HG02943 (cell line): ENCODE results near the gene LRTM2.

Experiments used
- ATAC-seq: cut with Tn5 transposase; IDR thresholded peaks from one replicate; pipeline ENCODE4 v1.9.1; 2021; ENCODE audit warnings: mild to moderate bottlenecking, low read depth, moderate library complexity; ENCODE audit not compliant: unreplicated experiment

LRTM2 gene

DNA sequence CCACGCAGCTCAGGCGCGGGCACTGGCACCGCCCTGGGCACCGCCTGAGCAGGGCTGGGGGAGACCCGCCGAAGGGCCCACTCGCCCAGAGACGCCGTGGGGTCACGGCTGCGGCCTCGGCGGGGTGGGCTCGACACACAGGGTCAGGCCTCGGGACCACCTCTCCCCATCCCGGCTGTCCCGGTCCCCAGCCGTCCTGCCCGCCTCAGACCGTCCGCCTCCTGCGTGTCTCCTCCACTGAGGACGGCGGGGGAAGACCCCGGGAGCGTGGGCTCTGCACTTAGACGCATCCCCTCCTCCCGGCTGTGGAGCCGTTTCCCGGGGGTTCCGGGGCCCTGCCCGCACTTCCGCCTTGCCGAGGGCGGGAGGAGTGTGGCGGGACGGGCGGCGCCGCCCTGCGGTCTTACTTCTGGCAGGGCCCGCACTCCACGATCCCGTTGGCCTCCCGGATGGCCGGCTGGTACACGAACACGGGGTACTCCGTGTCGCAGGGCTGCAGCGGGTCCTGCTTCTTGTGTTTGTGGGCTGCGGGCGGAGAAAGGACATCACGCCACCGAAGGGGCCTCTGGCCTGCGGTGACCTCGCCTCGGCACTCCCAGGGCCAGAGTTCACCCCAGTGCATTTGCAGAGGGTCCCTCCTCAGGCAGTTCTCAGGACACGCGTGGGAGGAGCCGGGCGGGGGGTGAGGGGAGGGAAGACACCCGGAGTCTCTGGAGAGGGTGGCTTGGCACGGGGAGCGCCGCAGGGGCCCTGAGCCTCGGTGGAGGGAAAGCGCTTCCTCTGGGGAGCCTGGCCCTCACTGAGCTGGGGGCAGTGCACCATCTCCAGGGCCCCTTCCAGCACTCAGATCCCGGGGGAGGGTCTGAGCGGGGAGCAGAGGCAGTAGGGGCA lies 23.1 kb upstream of the LRTM2 start:
- ATAC-seq: peak; percentile 9

DNA sequence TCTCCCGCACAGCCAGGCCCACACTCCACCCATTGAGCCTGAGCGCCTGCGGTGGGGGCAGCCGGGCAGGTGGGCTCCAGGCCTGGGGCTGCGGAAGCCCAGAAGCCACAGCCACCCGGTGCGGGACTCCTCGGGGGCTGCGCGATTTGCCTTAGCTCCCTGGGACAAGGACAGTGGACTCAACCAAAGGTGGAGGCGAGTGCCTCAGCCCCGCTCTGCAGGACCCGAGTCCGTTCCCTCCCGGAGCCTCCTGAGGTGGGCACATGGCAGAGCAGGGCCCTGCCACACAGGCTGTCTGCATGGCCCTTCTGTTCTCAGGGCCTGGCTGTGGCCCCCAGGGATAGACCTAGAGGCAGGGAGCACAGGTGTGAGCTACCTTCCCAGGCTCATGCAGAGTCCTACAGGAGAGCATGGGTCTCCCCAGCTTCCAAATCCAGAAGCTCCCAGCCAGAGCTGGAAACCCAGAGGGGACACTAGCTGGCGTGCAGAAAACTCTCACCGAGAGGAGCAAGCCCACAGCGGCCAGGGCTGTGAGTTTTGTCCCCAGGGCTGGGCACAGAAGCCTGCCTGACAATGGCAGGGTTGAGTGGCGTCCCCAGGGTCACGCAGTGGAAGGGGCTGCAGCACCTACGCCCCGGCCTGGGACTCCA lies 22.2 kb upstream of the LRTM2 start:
- ATAC-seq: no peak

DNA sequence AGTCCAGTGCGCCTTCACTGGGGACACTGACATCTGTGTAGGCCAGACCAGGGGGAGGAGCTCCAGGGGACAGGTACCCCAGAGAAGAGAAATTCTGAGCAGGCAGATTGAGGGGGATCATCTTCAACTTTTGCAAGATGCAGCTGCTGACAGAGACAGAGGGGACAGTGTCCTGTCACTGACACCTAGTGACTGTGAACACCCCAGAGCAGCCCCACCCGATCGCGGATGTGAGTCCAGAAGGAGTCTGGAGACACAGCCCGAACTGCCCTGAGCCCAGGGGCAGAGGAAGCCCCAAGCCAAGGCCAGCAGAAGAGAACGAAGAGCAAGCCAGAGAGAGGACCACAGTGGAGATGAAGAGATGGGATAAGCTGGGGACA lies 21.7 kb upstream of the LRTM2 start:
- no peak for ATAC-seq

DNA sequence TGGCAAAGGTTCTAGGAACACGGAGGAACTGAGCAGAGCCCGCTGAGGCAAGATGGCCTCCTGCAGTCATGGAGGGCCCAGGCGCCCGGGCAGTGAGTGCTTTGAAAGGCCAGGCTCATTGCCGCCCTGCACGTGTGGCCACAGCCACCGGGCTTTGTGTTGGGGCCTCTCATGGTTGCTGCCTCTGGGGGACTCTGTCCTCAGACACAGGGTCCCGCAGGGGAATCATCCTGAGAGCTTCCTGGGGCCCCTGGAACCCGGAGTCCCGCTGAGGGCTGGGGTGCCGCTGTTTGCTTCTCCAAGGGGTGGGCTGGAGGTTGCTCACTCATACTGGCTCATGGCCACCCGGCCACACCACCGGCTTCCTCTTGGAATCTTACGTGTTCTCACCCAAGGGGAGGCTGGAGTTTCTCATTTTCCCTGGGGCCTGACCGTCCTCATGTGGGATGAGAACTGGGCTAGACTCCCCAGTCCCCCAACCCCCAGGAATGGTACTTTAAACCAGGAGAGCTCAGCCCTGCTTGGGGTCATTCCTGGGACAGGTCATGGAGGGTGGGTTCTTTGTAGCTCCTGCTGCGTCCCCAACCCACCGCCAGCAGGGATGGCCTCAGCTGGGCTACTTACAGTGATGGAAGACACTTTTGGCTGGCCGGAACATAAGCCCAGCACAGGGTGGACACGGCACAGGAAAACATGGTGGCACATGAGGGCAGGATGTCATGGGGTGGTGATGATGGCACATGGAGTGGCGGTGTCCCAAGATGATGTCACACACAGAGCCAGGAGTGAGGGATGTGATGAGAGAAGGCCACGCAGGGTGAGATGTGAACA lies 21.1 kb upstream of the LRTM2 start:
- ATAC-seq: no peak

DNA sequence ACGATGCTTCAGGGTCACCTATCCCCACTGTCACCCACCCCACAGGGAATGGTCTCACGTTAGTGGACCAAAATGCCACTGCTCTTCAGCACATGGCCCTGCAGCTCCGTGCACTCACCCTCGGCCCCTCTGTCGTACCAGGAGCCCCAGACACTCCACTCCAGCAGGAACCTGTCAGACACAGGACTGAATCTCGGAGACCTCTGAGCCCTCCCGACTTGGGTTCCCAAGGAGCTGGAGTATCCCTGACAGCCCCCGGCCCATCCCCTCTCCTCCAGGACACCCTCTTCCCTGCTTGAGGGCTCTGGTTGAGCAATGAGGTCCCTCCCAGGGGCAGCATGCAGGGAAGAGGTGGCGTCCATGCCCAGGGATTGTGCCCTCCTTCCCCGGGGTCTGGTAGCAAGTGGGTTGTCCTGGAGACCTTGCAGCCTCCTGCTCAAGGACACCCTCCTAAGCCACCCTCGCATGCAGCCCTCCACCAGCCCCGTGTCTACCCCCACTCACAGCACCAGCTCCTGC lies 20.4 kb upstream of the LRTM2 start:
- ATAC-seq: no peak

DNA sequence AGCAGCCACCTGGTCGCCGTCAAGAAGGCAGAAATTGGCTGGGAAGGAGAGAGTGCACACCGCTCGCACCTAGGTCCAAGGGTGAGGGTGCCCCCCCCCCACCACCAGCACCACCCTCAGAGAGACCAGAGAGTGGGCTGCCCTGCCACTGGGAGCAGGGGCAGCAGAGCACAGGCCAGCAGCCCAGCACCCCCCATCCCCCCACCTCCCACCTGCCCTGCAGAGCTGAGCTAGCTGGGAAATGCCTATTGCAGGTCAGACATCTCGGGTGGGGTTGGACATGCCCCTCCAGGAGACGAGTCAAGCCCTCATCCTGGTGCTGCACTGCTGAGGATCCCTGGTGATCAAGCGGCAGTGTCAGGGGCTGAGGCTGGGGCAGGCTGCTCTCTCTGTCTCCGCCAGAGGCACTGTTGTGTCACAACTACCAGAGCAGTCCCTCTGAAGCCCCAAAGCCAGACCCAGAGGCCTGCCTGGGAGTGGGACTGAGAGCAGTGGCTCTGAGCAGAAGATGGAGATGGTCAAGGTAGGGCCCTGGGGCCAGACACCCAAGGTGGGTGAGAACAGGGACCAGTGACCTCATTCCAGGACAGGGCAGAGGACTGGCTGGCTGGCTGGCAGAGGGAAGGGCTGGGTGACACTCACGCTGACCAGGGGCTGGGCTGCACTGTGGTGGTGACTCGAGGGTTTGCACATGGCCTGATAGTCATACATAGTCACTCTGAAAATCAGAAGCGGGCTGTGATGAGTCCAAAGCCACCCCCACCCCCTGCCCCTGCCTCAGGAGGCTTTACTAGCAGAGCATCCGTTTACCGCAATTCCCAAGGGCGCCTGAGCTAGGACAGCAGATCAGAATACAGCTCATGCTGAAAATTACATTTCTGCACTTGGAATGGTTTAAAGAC lies 19.7 kb upstream of the LRTM2 start:
- no peak for ATAC-seq

DNA sequence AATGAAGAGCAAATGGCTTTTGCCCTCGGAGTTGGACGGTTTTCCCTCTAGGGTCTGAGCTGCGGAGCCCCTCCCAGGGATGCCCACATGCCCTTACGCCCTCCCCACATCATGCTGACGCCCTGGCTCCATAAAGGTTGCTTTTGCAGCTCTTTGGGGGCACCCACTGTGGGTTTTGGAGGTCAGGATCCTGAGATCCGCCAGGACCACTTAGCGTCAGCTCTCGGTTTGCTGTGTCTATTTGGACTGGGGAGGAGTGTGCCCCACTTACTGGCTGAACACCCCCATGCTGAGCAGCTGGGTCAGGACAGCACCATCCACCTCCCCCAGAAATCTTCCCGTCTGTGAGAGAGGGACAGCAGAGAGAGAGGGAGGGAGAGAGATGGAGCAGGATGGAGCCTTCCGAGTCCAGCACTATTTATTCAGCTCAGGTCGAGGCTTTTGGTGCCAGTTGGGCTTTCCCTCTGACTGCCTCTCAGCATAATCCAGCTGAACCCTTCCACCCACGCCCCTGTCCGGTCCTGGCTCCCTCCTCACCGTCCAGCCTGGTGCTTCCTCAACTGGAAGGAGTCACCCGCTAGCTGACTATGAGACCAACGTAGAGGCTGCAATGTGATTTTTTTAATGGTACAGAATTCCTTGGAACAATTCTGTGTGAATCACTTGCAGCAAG lies 18.9 kb upstream of the LRTM2 start:
- ATAC-seq: no peak

DNA sequence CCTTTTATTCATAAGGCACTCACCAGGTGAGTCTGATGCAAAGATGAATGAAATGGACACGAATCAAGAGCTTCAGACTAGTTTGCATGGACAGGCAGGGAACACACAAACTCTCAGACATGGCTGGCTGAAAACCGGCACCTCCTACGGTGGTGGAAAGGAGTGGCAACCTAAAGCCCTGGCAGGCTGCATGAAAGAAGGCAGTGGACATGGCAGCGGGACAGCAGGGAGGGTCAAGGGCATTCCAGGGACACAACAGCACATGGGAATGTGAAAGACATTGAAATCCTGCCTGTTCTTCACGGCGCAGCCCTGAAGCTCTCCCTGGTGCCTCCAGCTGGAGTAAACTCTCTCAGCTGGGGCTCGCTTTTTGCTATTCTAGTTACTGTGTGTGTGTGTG lies 16.6 kb upstream of the LRTM2 start:
- no peak for ATAC-seq

DNA sequence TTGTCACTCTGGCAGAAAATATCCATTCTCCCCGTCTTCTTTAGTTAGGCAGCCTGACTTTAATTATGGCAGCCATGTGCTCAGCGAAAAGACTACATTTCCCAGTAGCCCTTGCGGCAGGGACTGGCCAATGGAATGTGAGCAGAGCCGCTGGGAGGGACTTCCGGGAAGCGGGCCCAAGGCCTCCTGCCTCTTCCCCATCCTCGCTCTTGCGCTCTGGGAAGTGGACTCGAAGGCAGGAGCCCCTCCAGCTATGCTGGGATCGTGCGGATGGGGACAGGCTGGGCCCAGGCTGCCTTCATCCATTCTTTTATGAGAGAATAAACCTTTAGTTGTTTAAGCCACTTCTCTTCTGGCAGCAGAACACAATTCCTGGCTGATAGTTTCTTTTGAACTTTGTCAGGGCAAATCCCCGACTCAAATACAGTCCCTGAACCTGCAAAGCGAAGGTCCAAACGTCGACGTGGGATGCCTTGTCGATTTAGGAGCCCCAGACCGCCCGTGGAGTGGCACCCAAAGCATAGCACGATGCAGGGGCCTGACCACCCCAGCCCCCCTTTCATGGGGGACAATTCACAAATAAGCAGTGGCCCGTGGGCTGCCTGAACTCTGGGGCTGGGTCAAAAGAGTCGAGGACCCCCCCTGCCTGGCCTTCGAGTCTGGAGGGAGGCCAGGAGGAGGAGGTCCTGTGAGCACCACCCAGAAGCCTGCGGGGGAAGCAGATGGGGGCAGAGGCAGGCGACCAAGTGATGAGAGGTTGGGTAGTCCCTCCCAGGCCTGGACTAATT lies 15.6 kb upstream of the LRTM2 start:
- ATAC-seq: peak; percentile 90

DNA sequence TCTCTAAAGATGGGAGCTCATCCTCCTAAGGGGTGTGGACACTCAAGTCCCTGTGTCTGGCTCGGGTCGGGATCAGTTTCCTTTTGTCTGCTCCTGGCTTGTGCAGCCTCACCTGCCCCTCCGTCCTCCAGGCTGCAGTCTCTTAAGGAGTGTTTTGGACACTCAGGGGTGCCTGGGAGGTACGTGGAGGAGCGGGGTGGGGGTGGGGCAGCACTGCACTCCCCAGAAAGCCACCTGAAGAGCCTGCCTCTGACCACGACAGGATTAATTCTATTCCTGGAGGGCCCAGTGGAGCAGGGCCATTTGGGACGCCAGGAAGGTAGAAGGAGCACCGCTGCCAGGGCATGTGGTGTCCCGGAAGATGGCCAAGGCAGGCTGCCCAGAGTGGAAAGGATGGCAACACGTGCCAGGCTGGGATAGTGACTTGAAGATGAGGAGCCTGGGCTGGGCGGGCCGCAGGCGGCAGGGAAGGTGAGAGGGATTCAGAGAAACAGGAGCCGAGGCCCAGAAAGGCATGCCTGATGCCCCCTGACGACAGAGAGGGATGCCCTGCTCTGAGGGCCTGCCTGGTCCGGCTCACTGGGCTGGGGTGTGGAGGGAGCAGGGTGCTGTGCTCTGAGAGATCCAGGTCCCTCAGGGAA lies 14.8 kb upstream of the LRTM2 start:
- ATAC-seq: no peak

DNA sequence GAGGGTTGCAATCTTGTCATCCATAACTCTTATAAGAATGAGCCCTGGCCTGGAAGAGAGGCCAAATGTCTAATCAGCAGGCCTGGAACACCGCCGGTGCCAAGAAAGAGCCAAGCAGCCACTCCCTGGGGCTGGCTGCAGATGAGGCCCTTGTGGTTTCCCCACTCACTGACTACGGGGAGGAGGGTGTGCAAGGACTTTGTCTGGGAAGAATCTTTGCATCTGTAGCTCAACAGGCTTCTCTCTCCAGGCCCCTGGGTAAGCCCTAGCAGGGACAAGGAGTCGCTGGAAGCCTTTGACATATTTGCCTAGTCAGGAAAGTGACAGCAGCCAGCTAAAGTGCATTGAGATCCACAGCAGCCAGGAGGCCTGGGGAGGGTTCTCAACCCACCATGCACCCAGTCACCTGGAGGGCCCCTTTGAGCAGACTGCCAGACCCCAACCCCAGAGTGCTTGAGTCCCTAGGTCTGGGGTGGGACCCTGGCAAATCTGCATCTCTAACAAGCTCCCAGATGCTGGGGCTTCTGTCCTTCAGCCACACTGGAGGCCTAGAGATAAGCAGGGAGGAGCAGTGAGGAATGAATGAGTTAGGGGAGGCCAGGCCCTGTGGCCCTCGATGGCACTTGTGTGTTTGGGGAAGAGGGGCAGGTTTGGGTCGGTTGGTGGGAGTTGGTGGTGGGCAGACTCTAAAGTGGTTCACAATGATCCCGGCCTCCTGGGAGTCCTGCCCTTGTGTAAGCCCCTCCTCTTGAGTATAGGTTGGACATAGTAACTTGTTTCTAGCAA lies 13.9 kb upstream of the LRTM2 start:
- no peak for ATAC-seq

DNA sequence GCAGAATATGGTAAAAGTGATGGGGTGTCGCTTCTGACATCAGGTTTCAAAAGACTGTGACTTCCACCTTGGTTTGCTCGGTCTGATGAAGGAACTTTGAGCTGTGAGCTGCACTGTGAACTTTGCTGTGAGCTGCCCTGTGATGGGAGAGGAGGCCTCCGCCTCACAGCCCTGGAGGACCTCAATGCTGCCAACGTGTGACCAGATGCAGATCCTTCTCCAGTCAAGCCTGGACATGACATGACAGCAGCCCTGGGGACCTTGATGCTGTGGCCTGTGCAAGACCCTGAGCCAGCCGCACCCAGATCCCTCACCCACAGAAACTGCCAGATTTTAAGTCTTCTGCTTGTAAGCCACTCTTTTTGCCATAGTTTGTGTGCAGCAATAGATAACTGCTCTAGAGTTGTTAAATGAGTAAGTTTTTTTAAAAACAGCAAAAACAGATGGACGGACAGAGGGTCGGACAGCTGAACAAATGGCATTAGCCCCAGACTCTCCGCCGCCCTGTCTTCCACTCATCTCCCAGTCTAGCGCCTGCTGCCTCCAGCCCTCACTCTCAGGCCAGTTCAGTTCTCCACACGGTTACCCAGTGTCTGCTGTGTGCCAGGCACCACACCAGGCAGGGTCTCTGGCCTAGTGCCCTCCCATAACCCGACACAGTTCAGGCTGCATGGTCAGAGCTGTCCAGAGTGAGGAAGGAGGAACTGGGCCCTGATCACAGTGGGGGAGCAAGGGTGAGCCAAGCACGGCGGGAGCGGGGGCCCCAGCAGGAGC lies 13.1 kb upstream of the LRTM2 start:
- no peak for ATAC-seq

DNA sequence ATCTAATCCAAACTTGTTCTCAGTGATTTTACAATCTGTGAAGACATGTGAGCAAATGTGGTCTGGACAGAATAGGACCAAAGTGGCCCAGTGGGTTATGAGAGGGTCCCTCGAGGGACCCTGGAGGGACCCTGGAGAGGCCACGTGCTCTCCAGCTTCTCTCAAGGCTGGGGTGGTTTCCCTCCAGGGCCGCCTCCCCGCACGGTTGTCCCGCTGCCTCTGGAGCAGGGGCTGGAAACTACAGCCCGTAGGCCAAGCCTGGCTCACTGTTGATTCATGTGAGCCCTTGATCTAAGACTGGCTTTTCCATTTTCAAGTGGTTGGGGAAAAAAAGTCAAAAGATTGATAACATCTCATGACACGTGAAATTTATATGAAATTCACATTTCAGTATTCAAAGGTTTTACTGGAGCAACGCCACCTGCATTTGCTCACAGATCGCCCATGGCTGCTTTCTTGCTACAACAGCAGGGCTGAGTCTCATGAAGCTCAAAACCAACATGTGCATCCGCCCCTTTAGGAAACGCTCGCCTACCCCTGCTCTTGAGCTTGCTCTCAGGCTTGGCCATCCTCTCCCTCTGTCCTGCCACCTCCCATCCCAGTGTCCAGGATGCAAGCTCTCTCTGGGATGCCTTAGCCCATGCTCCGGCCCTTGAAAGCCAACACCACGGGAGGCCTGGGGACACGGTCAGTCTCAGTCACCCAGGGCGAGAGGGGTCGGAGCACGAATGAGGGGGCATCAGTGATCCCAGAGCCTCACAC lies 12.1 kb upstream of the LRTM2 start:
- no peak for ATAC-seq

DNA sequence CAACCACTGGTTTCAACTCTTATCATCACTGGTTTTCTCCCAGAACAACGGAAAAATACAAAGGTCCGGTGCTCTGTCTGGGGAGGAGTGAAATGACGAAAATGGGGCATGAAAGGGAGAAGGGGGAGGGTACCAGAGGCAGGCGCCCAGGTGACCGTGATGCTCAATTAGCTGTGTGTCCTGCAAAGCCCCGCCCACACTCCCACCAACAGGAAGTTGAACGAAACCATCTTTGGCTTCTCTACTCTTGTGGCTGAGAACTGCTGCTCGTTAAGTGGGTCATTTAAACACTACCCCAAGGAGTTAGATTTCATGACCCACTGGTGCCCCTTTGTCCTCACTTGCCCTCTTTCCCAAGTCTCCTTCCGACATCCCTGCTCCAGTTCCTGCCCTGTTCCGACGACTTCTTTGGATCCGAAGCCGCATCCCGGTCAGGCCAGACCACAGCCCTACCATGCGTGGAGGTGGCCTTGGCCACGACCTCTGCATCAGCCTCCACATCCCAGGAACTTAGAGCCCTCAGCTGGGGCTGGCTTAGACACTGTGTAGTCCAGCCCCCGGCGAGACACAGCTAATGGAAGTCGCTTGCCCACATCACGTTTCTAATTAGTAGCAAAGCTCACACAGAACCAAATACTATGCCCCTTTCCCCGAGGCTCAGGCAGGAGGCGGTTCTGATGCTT lies 11.4 kb upstream of the LRTM2 start:
- no peak for ATAC-seq

DNA sequence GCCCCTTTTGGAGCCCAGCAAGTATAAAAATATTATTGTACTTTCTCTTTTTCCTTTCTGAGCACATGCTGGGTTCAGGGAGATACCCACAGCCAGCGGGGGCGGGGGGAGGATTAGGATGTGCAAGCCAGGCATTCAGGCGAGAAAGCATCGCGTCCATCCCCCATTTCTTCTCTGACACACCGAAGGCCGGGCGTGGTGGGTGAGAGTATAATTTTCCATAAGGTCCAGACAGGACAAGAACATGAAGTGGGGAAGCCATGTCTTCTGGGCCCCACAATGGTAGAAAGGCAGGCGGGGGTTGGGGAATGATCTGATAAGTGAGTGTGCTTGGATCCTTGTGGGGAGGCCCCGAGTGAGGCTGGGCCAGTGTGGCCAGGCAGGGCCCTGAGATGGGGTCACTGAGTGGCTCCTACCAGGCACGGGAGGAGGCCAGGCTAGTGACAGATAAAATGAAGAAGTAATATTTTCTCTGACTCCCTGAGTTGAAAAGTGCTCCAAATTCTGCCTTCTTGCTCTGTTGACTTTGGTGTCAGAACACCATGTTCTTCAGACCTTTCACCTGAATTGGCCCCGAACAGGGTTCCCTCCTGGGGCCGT lies 10.7 kb upstream of the LRTM2 start:
- ATAC-seq: no peak
